Stomach (tissue), 9 donors: ENCODE data around the gene RARS2. TPM values are rescaled to one million over a fixed set of nuclear protein-coding genes. Genes with fewer than 3 reads are reported as not detected.
A peak's percentile ranks its signal among the peaks of the same experiment; 100 is the strongest.

Experiments
- DNase-seq, 2 donors: peaks; one replicate each; pipeline versions ENCODE4 v3.0.0 to v3.0.0-alpha.2; 2013 to 2019
- H3K27ac ChIP-seq, 5 donors: fragments of 200-600 bp in 4 of 5; sonication (generic) in 4 of 5; one replicate each; pipeline ENCODE4 v1.5.1; 2013 to 2019; ENCODE audit warnings: mild to moderate bottlenecking in 1 of 5, moderate library complexity in 1 of 5
- H3K27me3 ChIP-seq, 3 donors: fragments of 200-600 bp; sonication (generic); one replicate each; pipeline ENCODE4 v1.5.1; 2017 to 2019; ENCODE audit warnings: mixed run types in 1 of 3
- H3K36me3 ChIP-seq, 4 donors: fragments of 200-600 bp; sonication (generic); 1 replicate in 3 of 4; 2 replicates in 1 of 4; pipeline ENCODE4 v1.5.1; 2016 to 2019
- H3K4me1 ChIP-seq, 4 donors: fragments of 200-600 bp; sonication (generic); one replicate each; pipeline ENCODE4 v1.5.1; 2016 to 2019
- H3K4me3 ChIP-seq, 4 donors: fragments of 200-600 bp; sonication (generic) in 3 of 4; one replicate each; pipeline ENCODE4 v1.5.1; 2016 to 2019; ENCODE audit warnings: mild to moderate bottlenecking in 1 of 4
- H3K9me3 ChIP-seq, 4 donors: fragments of 200-600 bp; sonication (generic); one replicate each; pipeline ENCODE4 v1.5.1; 2016 to 2019
- EP300 ChIP-seq: sonication (generic); formaldehyde crosslinking; IDR thresholded peaks from one replicate; pipeline ENCODE4 v1.6.1; 2017; ENCODE audit warnings: antibody characterized with exemption
- POLR2A ChIP-seq, 4 donors: fragments of 450-650 bp; IDR thresholded peaks; one replicate each; pipeline ENCODE4 v1.6.1; 2016; ENCODE audit warnings: antibody characterized with exemption in 4 of 4, control low read depth in 2 of 4, mild to moderate bottlenecking in 1 of 4, moderate library complexity in 1 of 4
- POLR2AphosphoS5 ChIP-seq, 3 donors: sonication (generic); formaldehyde crosslinking; IDR thresholded peaks; one replicate each; pipeline ENCODE4 v1.6.1; 2016; ENCODE audit warnings: antibody characterized with exemption in 3 of 3
- WGBS, 5 donors: extraction: QIAGEN DNeasy Blood & Tissue Kit in 3 of 5; methylation state at CpG; one replicate each; pipeline versions ENCODE4 v1.1.5 to v1.1.7; 2013 to 2018; 5-methylcytosine and 5-hydroxymethylcytosine counted together
- intact Hi-C: fragments of 100-400 bp; cut with DNase I; formaldehyde crosslinking; loops from one replicate; pipeline ENCODE4 v1.15.1; 2023; ENCODE audit warnings: low total_unique reads
- polyA plus RNA-seq, 3 donors: library from polyadenylated mRNA; stranded (reverse); fragments of 200-250 nt; gene quantifications; one replicate each; pipeline ENCODE4 v1.2.3, GENCODE V29; 2013
- total RNA-seq, 5 donors: library from RNA; depleted of rRNA; stranded (reverse); fragments of >200 nt; gene quantifications; one replicate each; pipeline versions ENCODE4 v1.1.0 to v1.2.3, GENCODE V29; 2014 to 2016
- TF ChIP-seq, protein P1 (sequence below), 7 experiments: fragments of 450-650 bp in 4 of 7; fragments of 200-600 bp in 3 of 7; sonication (generic) in 3 of 7; IDR thresholded peaks; one replicate each; pipeline ENCODE4 v1.5.1; 2016 to 2019; ENCODE audit warnings: antibody characterized with exemption in 7 of 7, control low read depth in 2 of 7, mild to moderate bottlenecking in 1 of 7
- donor health status: healthy with polysubstance abuse.
- donor health status: Bipolar disorder and iron deficiency.
- donor health status: healthy.

The RARS2 gene
- total and polyA plus RNA-seq, 8 donors, result 17.7 to 126 (median 36.6) TPM

DNA sequence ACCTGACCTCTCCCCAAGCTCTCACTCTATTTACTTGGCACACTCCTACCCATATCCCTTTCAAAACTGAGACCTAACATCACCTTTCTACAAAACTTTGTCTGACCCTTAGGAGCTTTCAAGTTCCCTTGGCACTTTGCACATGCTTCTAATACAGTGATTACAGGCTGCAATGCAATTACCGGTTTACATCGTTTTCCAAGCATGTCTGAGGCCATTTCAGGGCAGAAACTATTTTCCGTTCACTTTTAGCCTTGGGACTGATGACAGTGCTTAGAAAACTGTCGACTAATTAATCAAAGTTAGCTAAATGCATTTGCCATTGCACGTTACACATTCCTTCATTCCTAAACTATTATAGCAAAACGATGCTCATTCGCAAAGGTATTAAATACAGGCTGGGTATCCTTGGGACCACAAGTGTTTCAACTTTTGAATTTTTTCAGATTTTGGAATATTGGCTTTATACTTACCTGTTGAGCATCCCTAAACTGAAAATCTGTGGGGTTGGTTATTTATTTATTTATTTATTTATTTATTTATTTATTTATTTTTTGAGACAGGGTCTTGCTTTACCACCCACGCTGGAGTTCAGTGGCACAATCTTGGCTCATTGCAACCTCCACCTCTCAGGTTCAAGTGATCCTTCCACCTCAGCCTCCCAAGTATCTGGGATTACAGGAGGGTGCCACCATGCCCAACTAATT lies 3.3 kb downstream of the RARS2 start:
- DNase-seq, result no peak
- H3K27me3 ChIP-seq, result no peaks in the 10 kb centered on the region
- intact Hi-C loops, result loop anchor here (10.0 kb wide), 1 partner anchor 102 kb away; no protein-coding TSS in a partner anchor
- TF ChIP-seq, protein P1, sequence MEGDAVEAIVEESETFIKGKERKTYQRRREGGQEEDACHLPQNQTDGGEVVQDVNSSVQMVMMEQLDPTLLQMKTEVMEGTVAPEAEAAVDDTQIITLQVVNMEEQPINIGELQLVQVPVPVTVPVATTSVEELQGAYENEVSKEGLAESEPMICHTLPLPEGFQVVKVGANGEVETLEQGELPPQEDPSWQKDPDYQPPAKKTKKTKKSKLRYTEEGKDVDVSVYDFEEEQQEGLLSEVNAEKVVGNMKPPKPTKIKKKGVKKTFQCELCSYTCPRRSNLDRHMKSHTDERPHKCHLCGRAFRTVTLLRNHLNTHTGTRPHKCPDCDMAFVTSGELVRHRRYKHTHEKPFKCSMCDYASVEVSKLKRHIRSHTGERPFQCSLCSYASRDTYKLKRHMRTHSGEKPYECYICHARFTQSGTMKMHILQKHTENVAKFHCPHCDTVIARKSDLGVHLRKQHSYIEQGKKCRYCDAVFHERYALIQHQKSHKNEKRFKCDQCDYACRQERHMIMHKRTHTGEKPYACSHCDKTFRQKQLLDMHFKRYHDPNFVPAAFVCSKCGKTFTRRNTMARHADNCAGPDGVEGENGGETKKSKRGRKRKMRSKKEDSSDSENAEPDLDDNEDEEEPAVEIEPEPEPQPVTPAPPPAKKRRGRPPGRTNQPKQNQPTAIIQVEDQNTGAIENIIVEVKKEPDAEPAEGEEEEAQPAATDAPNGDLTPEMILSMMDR (IDR thresholded peaks at IDR 0.05), result no peak
- TF ChIP-seq EP300 (no peak), POLR2A (IDR thresholded peaks at IDR 0.05) (no peak), POLR2AphosphoS5 (IDR thresholded peaks at IDR 0.05) (no peak)
- H3K9me3 ChIP-seq, result no peaks in the 10 kb centered on the region
- 89 to 98% (median 94%) methylated on average over 8 of the region's 8 CpGs for WGBS, 5 donors
- H3K27ac ChIP-seq, result no peak overlapping the region
- H3K4me1 ChIP-seq, result peaks cover 21 to 66% (median 38%) of the 10 kb centered on the region in 4 donors
- H3K36me3 ChIP-seq, result peaks cover 6 to 26% (median 23%) of the 10 kb centered on the region in 4 donors
- H3K4me3 ChIP-seq, result no peak overlapping the region

DNA sequence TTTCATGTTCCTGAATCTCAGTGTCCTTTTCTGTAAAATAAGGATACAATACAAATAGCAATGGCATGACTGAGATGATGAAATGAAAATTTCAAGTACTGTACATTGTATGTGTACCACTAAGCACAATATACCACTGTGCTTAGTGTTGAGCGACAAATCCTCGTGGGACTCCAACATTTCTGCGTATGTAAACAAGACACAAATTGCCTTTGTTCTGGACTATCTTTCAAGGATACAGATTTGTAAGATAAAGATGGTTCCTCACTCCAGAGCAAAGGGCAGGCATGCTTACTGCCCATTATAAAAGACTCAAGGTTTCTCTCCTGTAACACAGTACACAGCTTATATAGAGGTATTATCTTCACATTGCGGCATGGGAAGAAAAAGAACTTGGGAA lies 6.0 kb downstream of the RARS2 start:
- H3K36me3 ChIP-seq, result peaks cover 7 to 42% (median 36%) of the 10 kb centered on the region in 4 donors
- no peaks in the 10 kb centered on the region for H3K9me3 ChIP-seq
- H3K4me3 ChIP-seq, result no peak overlapping the region
- H3K4me1 ChIP-seq, result peaks cover 6 to 50% (median 24%) of the 10 kb centered on the region in 4 donors
- TF ChIP-seq, protein P1 (IDR thresholded peaks at IDR 0.05), result no peak
- TF ChIP-seq POLR2A (IDR thresholded peaks at IDR 0.05) (no peak), POLR2AphosphoS5 (IDR thresholded peaks at IDR 0.05) (no peak), EP300 (no peak)
- no peak for DNase-seq
- 82 to 91% (median 89%) methylated on average over 4 of the region's 4 CpGs for WGBS, 5 donors
- no peak overlapping the region for H3K27ac ChIP-seq
- H3K27me3 ChIP-seq, result no peaks in the 10 kb centered on the region
- intact Hi-C loops, result loop anchor here (10.0 kb wide), 1 partner anchor 99 kb away; no protein-coding TSS in a partner anchor

DNA sequence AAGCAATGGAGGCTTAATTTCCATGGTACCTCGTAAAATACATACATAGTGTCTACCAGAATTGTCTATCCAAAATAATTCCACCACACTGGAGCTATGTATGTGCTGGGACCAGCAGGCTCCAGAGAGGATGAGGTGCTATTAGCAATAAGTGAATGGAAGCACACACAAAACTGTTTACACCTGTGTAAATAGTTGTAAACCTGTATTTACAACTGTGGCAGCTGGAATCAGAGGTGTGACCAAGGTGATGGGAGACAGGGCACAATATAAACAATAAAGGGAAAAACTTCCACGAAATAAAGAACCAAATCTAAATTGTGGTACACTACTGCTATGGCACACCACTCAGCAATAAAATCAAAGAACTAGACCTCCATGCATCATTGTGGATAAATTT lies 14.4 kb downstream of the RARS2 start:
- H3K27ac ChIP-seq, result no peak overlapping the region

DNA sequence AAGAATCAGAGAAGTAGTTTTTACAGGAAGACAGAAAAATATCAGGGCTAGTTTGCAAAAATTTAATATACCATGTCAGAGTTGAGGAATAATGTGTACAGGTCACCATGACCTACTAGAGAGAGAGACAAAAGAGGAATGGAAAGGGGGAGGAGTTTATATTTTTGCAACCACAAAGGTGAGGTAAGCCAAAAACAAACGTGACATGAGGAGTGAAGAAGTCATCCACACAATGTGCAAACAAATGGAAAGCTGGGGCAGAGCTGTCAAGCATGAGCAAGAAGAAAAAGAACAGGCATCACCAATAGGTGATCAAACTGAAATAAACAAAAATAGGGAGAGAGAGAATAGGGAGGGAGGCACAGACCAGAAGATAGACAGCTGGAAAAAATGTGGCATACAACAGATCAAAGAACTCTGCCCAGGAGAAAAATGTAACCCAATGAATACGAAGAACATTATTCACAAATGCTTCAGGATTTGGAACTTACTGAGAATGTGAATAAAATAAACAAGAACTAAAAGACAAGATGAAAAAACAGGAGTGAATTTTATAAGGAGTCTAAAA lies 15.5 kb downstream of the RARS2 start:
- WGBS, 5 donors, result 38 to 58% (median 47%) methylated on average over 2 of the region's 2 CpGs
- H3K27me3 ChIP-seq, result no peaks in the 10 kb centered on the region
- H3K36me3 ChIP-seq, result peaks cover 0 to 6% (median 0%) of the 10 kb centered on the region in 4 donors
- intact Hi-C loops, result no loop called here
- TF ChIP-seq EP300, result no peak
- no peak for TF ChIP-seq POLR2A (IDR thresholded peaks at IDR 0.05)
- TF ChIP-seq, protein P1 (IDR thresholded peaks at IDR 0.05), result no peak
- TF ChIP-seq POLR2AphosphoS5 (IDR thresholded peaks at IDR 0.05), result no peak
- peaks cover 7 to 36% (median 24%) of the 10 kb centered on the region in 4 donors for H3K4me1 ChIP-seq
- no peak overlapping the region for H3K4me3 ChIP-seq
- H3K27ac ChIP-seq, result no peak overlapping the region
- peak in 1 of 2 donors; percentile 12 for DNase-seq
- H3K9me3 ChIP-seq, result no peaks in the 10 kb centered on the region

More for the DNA sequence above, 14.4 kb downstream of the RARS2 start:
- TF ChIP-seq, protein P1 (IDR thresholded peaks at IDR 0.05), result no peak
- TF ChIP-seq POLR2A (IDR thresholded peaks at IDR 0.05) (no peak), POLR2AphosphoS5 (IDR thresholded peaks at IDR 0.05) (no peak), EP300 (no peak)
- Histone ChIP-seq H3K4me1 (peaks cover 7 to 36% (median 24%) of the 10 kb centered on the region in 4 donors), H3K9me3 (no peaks in the 10 kb centered on the region), H3K4me3 (no peak overlapping the region), H3K27me3 (no peaks in the 10 kb centered on the region), H3K36me3 (peaks cover 0 to 11% (median 5%) of the 10 kb centered on the region in 4 donors)
- 70 to 89% (median 76%) methylated on average over 2 of the region's 2 CpGs for WGBS, 5 donors
- no peak for DNase-seq
- intact Hi-C loops, result no loop called here
